Measurements from ENCODE around the gene CPNE8. TPM values are rescaled to one million over a fixed set of nuclear protein-coding genes. Genes with fewer than 3 reads are reported as not detected.
A peak's percentile ranks its signal among the peaks of the same experiment; 100 is the strongest.

Gene CPNE8
- total RNA-seq, 1 experiment from 2014 or later = 14.5 TPM

GRCh38 chr12:38633511-38633910, 271.9 kb downstream of the CPNE8 start:
- DNase-seq (ENCODE audit: low read depth) = no peak

- DNase-seq (ENCODE audit: low read depth) = no peak
These were observed 276.3 kb downstream of the CPNE8 start for GRCh38 chr12:38629064-38629463.

GRCh38 chr12:38628288-38628687, 277.1 kb downstream of the CPNE8 start:
- DNase-seq (ENCODE audit: low read depth) = no peak

DNA sequence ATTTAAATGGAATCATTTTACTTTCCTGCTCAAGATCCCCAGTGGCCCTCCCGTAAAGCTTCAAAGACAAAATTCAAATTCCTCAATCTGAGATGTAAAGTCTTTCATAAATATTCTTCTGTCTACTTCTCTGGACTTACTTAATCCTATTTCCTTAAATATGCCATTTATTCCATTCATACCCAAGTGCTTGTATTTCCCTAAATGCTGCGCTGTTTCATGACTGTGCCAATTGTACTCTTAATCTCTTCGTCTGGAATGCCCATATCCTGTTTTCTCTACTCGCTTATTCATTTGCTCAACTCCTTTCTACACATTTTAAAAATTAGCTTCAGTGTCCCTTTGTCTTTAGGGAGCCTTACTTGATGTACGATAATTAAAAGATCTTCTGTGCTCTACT, 280.1 kb downstream of the CPNE8 start:
- DNase-seq (ENCODE audit: low read depth) = peak; percentile 18

DNA sequence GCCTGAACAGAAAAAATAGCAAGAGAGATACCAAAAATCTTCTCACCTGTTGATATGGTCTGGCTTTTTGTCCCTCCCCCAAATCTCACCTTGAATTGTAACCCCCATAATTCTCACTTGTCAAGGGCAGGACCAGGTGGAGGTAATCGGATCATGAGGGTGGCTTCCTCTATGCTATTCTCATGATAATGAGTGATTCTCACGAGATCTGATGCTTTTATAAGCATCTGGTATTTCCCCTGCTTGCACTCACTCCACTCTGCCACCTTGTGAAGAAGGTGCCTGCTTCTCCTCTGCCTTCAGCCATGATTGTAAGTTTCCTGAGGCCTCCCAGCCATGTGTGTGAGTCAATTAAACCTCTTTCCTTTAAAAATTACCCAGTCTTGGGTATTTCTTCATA, 291.2 kb downstream of the CPNE8 start:
- DNase-seq (ENCODE audit: low read depth) = no peak

GRCh38 chr12:38610808-38611350, 294.5 kb downstream of the CPNE8 start:
- DNase-seq (ENCODE audit: low read depth) = no peak

DNA sequence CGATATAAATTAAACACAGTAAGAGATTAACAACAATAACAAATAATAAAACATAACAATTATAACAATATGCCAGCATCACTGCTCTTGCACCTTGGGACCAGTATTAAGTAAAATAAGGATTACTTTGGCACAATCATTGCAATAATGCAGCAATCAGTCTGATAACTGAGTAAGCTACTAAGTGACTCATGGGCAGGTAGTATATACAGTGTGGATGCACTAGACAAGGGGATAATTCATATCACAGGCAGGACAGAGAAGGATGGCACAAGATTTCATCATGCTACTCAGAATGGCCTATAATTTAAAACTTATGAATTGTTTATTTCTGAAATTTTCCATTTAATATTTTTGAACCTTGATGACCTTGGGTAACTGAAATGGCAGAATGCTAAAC, 298.1 kb downstream of the CPNE8 start:
- no peak for DNase-seq (ENCODE audit: low read depth)
